Measurements from ENCODE around the gene ALKBH4.
"Not testable (repeated sequence)": the region's sequence is repeated elsewhere in the genome, so short reads cannot be mapped to it uniquely, and the experiment has no call there.

The ALKBH4 gene

DNA sequence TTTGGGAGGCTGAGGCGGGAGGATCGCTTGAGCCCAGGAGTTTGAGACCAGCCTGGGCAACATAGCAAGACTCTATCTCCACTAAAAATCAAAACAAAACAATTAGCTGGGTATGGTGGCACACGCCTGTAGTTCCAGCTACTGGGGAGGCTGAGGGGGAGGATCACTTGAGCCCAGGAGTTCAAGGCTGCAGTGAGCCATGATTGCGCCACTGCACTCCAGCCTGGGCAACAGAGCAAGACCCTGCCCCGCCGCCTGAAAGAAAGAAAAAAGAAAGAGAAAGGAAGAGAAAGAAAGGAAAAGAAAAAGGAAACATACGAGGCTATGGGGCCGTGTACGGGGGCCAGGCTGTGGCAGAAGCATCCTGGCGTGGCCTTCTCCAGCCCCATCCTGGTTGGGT is 9.7 kb downstream of the ALKBH4 start:
- DNase-seq, result not testable (repeated sequence)

DNA sequence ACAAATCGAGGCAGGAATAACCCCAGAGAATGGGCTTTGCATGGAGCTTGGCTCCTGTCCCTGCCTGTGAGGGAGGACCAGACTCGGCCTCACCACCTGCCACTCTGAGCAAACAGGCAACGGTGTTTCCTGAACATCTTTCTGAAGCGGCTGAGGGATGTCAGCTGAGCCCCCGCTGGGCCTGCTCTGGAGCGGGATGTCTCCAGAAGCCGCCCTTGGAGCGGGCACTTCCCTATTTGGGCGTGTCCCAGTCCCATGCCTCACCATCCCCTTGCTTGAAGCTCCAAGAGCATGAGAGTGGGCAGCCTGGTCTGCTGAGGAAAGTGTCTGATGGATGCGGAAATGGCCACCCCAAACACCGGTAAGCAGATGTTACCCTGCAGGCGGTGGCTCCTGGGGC is 10.2 kb downstream of the ALKBH4 start:
- DNase-seq, result no peak

DNA sequence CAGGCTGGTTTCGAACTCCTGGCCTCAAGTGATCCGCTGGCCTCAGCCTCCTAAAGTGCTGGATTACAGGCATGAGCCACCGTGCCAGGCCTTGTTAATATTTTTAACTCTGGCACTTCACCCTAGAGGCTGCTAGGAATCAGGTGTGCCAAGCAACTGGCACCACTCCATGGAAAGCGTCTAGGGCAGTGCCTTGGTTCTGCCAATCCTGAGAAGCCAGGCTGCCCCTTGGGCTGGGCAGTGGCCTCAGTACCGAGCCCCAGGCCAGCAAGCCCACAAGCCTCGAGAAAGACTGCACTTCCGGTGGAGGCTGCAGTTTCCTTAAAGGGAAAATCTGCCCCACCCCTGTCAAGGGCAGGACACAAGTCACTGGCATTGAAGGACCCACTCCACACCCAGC is 11.3 kb downstream of the ALKBH4 start:
- no peak for DNase-seq

- no peak for DNase-seq
Measured at GRCh38 chr7:102452451-102452850, 12.2 kb downstream of the ALKBH4 start.

GRCh38 chr7:102451371-102452054 is 13.2 kb downstream of the ALKBH4 start:
- no peak for DNase-seq

DNA sequence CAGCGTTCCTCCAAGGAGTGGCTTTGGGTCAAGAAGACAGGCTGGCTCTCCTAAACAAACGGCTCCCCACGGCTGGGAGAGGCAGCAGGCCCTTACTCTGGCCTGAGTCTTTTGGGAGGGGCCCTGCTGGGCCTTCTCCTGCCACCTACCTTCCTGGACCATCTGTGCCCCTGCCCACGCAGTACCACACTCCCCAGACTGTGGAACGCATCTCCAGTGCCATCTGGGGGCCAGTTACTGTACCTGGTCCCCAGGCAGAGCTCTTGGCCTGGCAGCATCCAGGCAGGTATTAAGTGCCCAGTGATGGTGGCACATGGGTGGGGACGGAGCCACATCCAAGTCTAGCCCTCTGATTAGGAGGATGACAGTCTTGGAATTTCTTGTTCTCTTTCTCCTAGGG is 14.4 kb downstream of the ALKBH4 start:
- peak in 4 of 5 experiments; percentile 25 to 55 (median 35) for DNase-seq

DNA sequence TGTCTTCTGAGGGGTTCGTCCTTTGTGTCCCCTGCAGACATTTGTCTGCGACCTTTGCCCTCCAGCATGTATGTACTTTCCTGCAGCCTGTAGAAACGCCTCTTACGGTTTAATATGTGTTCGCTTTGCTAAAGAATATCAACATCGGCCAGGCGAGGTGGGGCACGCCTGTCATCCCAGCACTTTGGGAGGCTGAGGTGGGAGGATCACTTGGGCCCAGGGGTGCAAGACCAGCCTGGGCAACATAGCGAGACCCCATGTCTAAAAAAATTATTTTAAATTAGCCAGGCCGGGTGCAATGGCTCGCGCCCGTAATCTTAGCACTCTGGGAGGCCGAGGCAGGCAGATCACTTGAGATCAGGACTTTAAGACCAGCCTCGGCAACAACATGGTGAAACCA is 15.5 kb downstream of the ALKBH4 start:
- no peak for DNase-seq

DNA sequence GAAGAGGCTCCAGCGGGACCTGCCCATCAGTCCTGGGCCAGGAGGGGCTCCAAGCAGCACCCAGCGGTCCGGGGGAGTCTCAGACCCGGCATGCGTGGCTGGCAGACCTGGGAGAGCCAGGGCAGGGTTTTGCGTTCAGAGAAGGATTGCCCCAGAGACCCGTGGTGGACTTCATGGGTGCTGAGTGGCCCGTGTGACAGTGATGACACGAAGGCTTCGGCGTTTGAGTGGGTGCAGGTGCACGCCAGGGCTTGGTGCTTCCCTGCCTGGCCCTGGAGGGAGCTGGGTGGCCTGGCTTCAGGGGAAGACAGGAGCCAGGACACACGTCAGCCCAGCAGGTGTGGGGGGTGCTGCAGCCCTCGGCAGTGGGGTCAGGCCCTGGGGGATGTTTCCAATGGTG is 17.4 kb downstream of the ALKBH4 start:
- no peak for DNase-seq

DNA sequence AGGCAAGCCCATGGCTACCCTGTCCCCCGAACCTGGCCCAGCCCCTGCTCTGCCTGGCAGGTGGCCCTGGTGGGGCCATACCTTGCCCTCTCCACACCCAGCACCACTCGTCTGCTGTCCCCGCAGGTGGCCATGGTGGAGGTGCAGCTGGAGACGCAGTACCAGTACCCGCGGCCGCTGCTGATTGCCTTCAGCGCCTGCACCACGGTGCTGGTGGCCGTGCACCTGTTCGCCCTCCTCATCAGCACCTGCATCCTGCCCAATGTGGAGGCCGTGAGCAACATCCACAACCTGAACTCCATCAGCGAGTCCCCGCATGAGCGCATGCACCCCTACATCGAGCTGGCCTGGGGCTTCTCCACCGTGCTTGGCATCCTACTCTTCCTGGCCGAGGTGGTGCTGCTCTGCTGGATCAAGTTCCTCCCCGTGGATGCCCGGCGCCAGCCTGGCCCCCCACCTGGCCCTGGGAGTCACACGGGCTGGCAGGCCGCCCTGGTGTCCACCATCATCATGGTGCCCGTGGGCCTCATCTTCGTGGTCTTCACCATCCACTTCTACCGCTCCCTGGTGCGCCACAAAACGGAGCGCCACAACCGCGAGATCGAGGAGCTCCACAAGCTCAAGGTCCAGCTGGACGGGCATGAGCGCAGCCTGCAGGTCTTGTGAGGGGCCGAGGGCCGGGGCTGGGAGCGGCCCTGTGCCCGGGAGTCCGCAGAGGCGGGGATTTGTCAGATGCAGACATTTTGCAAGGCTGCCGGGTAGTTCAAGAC is 18.1 kb downstream of the ALKBH4 start:
- DNase-seq, result no peak

DNA sequence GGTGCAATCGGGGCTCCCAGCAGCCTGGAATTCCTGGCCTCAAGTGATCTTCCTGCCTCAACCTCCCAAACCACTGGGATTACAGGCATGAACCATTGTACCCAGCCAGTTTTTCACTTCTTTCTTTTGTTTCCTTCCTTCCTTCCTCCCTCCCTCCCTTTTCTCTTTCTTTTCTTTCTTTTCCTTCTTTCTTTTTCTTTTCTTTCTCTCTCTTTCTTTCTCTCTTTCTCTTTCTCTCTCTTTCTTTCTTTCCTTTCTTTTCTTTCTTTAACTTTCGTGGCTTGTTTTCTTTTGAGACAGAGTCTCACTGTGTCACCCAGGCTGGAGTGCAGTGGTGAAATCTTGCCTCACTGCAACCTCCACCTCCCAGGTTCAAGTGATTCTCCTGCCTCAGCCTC is 19.0 kb downstream of the ALKBH4 start:
- DNase-seq, result no peak

DNA sequence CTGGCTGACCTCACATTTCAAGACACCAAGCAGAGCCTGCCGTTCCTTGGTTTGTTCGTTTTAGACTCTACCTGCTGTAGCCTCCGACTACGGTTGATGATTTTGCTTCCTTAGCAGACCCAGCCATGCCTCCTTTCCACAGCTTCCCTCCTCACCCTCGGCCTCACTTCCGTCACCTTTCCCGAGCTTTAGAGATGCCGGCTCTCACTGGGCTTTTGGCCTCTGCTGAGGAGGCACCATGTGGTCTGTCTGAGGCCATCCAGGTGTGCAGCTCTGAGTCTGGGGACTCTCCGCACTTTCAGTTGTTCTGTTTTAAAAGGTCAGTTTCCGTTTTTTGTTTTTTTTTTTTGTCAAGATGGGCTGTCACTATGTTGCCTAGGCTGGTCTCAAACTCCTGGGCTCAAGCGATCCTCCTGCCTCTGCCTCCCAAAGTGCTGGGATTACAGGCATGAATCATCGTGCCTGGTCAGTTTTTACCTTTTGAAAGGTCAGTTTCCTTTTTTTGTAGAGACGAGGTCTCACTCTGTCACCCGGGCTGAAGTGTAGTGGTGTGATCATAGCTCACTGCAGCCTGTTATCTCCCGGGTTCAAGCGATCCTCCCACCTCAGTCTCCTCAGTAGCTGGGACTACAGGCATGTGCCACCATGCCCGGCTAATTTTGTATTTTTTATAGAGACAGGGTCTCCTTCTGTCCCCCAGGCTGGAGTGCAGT is 19.5 kb downstream of the ALKBH4 start:
- no peak for DNase-seq

- no peak for DNase-seq
Measured at GRCh38 chr7:102439963-102440795, 24.5 kb downstream of the ALKBH4 start.

DNA sequence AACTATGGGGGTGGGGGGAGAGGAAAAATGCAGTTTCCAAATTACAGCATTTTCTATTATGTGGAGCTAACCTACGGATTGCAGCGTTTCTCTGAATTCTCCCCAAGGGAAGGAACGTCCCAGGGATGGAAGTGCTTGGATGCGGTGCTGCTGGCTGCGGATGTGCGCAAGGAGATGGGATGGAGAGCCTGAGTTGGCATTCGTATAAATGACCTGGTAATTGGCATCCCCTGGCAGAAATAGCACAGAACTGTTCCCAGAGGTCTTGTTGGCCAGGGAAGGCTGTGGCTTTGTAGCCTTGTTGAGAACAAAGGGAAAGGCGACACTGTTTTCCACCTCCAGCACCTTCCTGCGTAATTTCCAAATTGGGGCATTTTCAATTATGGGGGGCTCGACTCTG is 28.5 kb downstream of the ALKBH4 start:
- DNase-seq, result no peak

- DNase-seq, result peak in 1 of 5 experiments; percentile 39
Measured at GRCh38 chr7:102434039-102434486, 30.6 kb downstream of the ALKBH4 start.

- peak; percentile 75 to 88 (median 81) for DNase-seq
Measured at GRCh38 chr7:102433219-102434038, 31.2 kb downstream of the ALKBH4 start, which contains the start of gene ORAI2. TSS of gene ORAI2 (plus strand) at chr7:102433575. CDS start at chr7:102438957, 5,382 bp downstream.

DNA sequence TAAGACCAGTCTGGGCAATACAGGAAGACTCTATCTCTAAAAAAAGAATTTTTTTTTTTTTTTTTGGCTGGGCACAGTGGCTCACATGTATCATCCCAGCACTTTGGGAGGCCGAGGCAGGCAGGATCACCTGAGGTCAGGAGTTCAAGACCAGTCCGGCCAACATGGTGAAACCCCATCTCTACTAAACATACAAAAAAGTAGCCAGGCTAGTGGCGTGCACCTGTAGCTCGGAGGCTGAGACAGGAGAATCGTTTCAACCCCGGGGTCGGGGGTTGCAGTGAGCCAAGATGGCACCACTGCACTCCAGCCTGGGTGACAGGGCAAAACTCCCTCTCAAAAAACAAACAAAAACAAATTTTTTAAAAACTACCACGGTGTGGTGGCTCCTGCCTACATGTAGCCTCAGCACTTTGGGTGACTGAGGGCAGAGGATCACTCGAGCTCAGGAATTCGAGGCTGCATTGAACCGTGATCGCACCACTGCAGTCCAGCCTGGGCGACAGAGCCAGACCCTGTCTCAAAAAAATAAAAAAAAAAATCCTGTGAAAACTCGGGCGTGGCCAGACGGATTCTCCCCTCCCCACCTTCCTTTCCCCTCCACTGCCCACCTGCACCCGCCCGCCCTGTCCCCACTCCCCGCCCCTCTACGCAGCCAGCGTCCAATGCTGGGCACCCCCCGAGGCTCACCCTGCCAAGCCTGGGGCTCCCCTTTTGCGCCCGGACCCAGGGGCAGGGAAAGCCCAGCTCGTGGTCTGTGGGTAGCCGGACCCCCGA is 32.0 kb downstream of the ALKBH4 start:
- peak in 1 of 5 experiments; percentile 40 for DNase-seq

DNA sequence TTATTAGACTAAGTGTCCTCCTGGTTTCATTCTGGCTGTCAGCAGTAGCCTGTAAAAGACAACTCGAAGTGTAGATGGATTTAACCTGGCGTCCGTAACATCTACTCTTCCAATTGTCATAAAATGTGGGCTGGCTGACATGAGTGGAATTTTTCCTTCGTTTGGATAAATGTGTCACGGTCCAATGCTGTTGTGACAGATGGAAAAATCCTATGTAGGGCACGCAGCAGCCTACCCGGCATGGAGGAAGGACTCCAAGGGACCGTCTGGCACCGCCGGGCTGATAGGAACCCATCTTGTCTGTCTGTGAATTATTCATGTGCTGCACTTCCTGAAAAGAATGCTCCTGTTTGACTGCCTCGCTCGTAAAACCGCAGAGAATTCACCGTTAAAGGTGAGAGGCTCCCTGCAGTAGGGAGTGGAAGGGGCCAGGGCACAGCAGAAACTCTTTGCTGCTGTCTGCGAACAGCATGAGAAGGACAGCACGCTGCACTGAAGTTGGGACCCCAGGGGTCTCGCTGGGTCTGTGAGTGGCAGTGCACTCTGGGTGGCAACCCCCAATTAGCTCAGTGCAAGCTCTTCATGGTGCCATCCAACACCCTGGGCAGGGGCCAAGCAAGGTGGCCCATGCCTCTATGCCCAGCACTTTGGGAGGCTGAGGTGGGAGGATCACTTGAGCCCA is 32.9 kb downstream of the ALKBH4 start:
- peak; percentile 19 to 90 (median 50) for DNase-seq

DNA sequence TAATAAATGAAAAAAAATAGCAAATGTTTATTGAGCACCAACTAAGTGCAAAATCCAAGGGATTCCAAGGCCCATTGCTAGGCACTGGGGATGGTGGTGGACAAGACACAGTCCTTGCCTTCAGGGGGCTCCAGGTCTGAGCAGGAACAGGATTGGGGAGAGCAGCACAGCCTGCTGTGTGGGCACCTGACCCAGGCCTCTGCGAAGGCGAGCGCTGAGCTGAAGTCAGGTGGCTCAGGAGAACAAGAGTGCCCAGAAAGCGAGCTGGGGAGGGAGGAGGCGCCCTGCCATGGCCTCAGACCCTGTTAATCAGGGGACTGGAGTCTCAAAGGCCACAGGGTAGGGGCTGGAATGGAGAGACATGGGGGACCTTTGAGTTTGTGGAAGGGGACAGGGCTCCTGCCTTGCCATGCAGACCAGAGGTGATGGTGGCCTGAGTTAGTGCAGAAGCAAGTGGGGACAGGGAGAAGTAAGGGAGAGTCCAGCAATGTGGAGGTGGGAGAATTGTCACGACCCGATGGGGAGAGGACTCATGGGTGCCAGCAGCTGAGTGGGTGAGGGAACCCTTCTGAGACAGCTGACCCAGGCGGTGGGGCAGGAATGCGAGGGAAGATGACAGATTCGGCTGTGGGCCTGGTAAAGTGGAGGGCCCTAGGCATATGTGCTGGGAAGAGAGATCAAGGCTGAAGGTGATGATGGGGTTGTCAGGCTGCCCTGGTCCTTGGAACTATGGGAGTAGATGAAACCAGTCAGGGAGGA is 35.3 kb downstream of the ALKBH4 start:
- DNase-seq, result no peak

DNA sequence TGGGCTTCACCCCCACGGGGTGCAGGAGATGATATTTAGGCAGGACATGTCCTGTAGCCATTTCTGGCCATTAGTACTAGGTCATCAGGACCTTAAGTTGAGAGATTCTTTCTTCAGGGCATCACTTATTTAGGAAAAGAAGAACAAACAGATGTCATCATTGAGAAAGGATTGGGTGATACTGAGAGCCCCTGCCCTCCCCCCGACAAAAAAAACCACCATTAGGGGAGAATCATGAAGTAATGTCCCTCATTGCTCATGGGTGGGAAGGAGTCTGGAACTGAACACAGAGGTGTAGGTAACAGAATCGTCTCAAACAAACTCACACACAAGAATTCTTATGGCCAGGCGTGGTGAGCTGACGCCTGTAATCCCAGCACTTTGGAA is 37.7 kb downstream of the ALKBH4 start:
- no peak for DNase-seq

All from T-helper 2 cell (primary cell).